Activated CD4-positive, CD25-positive, alpha-beta regulatory T cell treated with anti-CD3 and anti-CD28 coated beads, Interleukin-2, amount 50 U/mL, for 16 hours (primary cell): ENCODE results near the gene VEGFA.

Experiments
- DNase-seq: peaks from one replicate; pipeline ENCODE4 v3.0.0-alpha.2; 2020; ENCODE audit warnings: low read depth, low spot score

VEGFA gene

GRCh38 chr6:43821101-43821886 lies 51.3 kb downstream of the VEGFA start:
- DNase-seq = no peak

- DNase-seq = no peak
These were observed 53.4 kb downstream of the VEGFA start for GRCh38 chr6:43823390-43823789.

GRCh38 chr6:43823879-43824702 lies 54.1 kb downstream of the VEGFA start:
- no peak for DNase-seq

GRCh38 chr6:43824703-43825064 lies 54.7 kb downstream of the VEGFA start:
- no peak for DNase-seq

- no peak for DNase-seq
These were observed 55.4 kb downstream of the VEGFA start for GRCh38 chr6:43825187-43826115.

- no peak for DNase-seq
These were observed 56.7 kb downstream of the VEGFA start for GRCh38 chr6:43826730-43827129.

- no peak for DNase-seq
These were observed 57.9 kb downstream of the VEGFA start for GRCh38 chr6:43827898-43828297.

- DNase-seq = no peak
These were observed 58.7 kb downstream of the VEGFA start for GRCh38 chr6:43828711-43829110.

- DNase-seq = no peak
These were observed 59.5 kb downstream of the VEGFA start for GRCh38 chr6:43829470-43829869.

GRCh38 chr6:43830775-43831174 lies 60.8 kb downstream of the VEGFA start:
- DNase-seq = no peak

- DNase-seq = no peak
These were observed 61.2 kb downstream of the VEGFA start for GRCh38 chr6:43831191-43831590.

GRCh38 chr6:43833223-43833995 lies 63.4 kb downstream of the VEGFA start:
- DNase-seq = no peak

GRCh38 chr6:43833996-43834390 lies 64.0 kb downstream of the VEGFA start:
- no peak for DNase-seq

- DNase-seq = no peak
These were observed 64.6 kb downstream of the VEGFA start for GRCh38 chr6:43834528-43835155.

- no peak for DNase-seq
These were observed 65.9 kb downstream of the VEGFA start for GRCh38 chr6:43835872-43836419.
